Measurements from ENCODE around the gene AFP. TPM values are rescaled to one million over a fixed set of nuclear protein-coding genes. Genes with fewer than 3 reads are reported as not detected.

AFP gene
- total RNA-seq, 3 donors from 2014 or later (not counting 1 experiment from before 2014, with no cell fraction given) = not detected

- no peak for DNase-seq
- Mint-ChIP-seq H3K27ac (no peak overlapping the region), H3K4me1 (no peaks in the 10 kb centered on the region), H3K36me3 (no peaks in the 10 kb centered on the region), H3K9me3 (peaks cover 3 to 7% of the 10 kb centered on the region in 2 donors), H3K27me3 (ENCODE audit: low read depth in 2 of 2) (no peaks in the 10 kb centered on the region), H3K4me3 (no peak overlapping the region)
- H3K4me1 ChIP-seq (ENCODE audit: control insufficient read depth, insufficient read depth, low read length) = no peaks in the 10 kb centered on the region
- WGBS (ENCODE audit: insufficient coverage) = 92% methylated on average over 4 of the region's 5 CpGs
- no peaks in the 10 kb centered on the region for H3K36me3 ChIP-seq (ENCODE audit: control insufficient read depth, insufficient read depth, low read length)
- no peak overlapping the region for H3K27ac ChIP-seq (ENCODE audit: low read length)
- no peaks in the 10 kb centered on the region for H3K9me3 ChIP-seq (ENCODE audit: control insufficient read depth, insufficient read depth, low read length)
- intact Hi-C loops (cut with micrococcal nuclease) = no loop called here
- TF ChIP-seq CTCF (IDR thresholded peaks at IDR 0.05) = no peak
- no peak for ATAC-seq
- no peaks in the 10 kb centered on the region for H3K27me3 ChIP-seq (ENCODE audit: control insufficient read depth, insufficient read depth, low read length)
- H3K4me3 ChIP-seq (ENCODE audit: low read length) = no peak overlapping the region
These were observed 65.7 kb downstream of the AFP start for GRCh38 chr4:73501664-73502265.

- Mint-ChIP-seq H3K27ac (no peak overlapping the region), H3K27me3 (ENCODE audit: low read depth in 2 of 2) (no peaks in the 10 kb centered on the region), H3K4me1 (no peaks in the 10 kb centered on the region), H3K9me3 (peaks cover 5 to 6% of the 10 kb centered on the region in 2 donors), H3K36me3 (no peaks in the 10 kb centered on the region), H3K4me3 (no peak overlapping the region)
- Histone ChIP-seq H3K9me3 (ENCODE audit: control insufficient read depth, insufficient read depth, low read length) (no peaks in the 10 kb centered on the region), H3K27ac (ENCODE audit: low read length) (no peak overlapping the region), H3K4me1 (ENCODE audit: control insufficient read depth, insufficient read depth, low read length) (no peaks in the 10 kb centered on the region), H3K27me3 (ENCODE audit: control insufficient read depth, insufficient read depth, low read length) (no peaks in the 10 kb centered on the region), H3K4me3 (ENCODE audit: low read length) (no peak overlapping the region), H3K36me3 (ENCODE audit: control insufficient read depth, insufficient read depth, low read length) (no peaks in the 10 kb centered on the region)
- WGBS (ENCODE audit: insufficient coverage) = 60% methylated on average over 1 of the region's 2 CpGs
- intact Hi-C loops (cut with micrococcal nuclease) = no loop called here
- no peak for TF ChIP-seq CTCF (IDR thresholded peaks at IDR 0.05)
- ATAC-seq (no peak), DNase-seq (no peak)
These were observed 69.5 kb downstream of the AFP start for GRCh38 chr4:73505567-73505966.

Other genes starting within 250 kb of the AFP start
- gene ANKRD17, start 177.4 kb upstream of the AFP start, total RNA-seq = 10 to 100 TPM; 51.8 to 70.2 (median 63.0) TPM
- gene ALB, start 31.9 kb upstream of the AFP start, total RNA-seq = not detected
- gene AFM, start 45.5 kb downstream of the AFP start, total RNA-seq = not detected
- under 1 TPM in 1 of 3 donors, not detected in 2; 0.08 TPM for gene RASSF6, start 184.2 kb downstream of the AFP start, total RNA-seq

Measured in natural killer cell (primary cell).